HepG2 (cell line): Measurements from ENCODE around the gene NCDN. TPM values are rescaled to one million over a fixed set of nuclear protein-coding genes. Genes with fewer than 3 reads are reported as not detected.

ENCODE experiments used
- ATAC-seq: fragments of 200-7000 bp; cut with Tn5 transposase; 3 replicates; pipeline ENCODE4 v1.9.1; 2020; ENCODE audit warnings: mild to moderate bottlenecking, moderate library complexity
- BruUV-seq: library from RNA; stranded (reverse); fragments of 400-500 nt; replicated peaks from 2 replicates; lab custom pipeline; 2021; lab: Mats Ljungman, UMichigan
- CTCF ChIA-PET: fragments of 300-600 bp; formaldehyde crosslinking; extraction: SDS; loops from one replicate; lab custom pipeline; 2021; ENCODE audit warnings: low total read pairs, inconsistent platforms, low intra/inter-chr PET ratio; lab: Yijun Ruan, JAX
- POLR2A ChIA-PET: fragments of 350-600 bp; sonication (Branson Sonifier 250); formaldehyde crosslinking; loops from one replicate; lab custom pipeline; 2020; ENCODE audit warnings: antibody characterized with exemption, inconsistent platforms; lab: Yijun Ruan, JAX
- DNase-seq: peaks from one replicate; pipeline ENCODE4 v3.0.0-alpha.2; 2015; ENCODE audit warnings: low spot score
- FAIRE-seq: peaks from 3 replicates; lab custom pipeline; 2011; peaks lifted over from hg19 to GRCh38; lab: Jason Lieb, UNC
- H2AFZ ChIP-seq: one replicate; pipeline ENCODE4 v1.6.1; 2011; ENCODE audit warnings: low read length, inconsistent platforms
- H3K27ac ChIP-seq: fragments of 300-600 bp; 3 replicates; pipeline ENCODE4 v1.8.0; 2011; ENCODE audit warnings: mixed run types, mild to moderate bottlenecking, mixed read lengths, low read length, inconsistent platforms; ENCODE audit not compliant: insufficient read depth; ENCODE audit errors: extremely low read length
- H3K27me3 ChIP-seq, 2 experiments: fragments of 200-600 bp in 1 of 2; 2 replicates in 1 of 2; 3 replicates in 1 of 2; pipeline versions ENCODE4 v1.6.0 to v1.8.0; 2011; ENCODE audit warnings: low read length in 2 of 2, mild to moderate bottlenecking in 2 of 2, moderate library complexity in 2 of 2, inconsistent platforms in 1 of 2; ENCODE audit not compliant: insufficient read depth in 2 of 2, control insufficient read depth in 1 of 2
- H3K36me3 ChIP-seq, 2 experiments: fragments of 200-600 bp in 1 of 2; replicated peaks in 1 of 2; 2 replicates in 1 of 2; 3 replicates in 1 of 2; pipeline versions ENCODE4 v1.5.1 to v1.8.0; 2011; ENCODE audit warnings: low read length in 2 of 2, inconsistent platforms in 1 of 2; ENCODE audit not compliant: insufficient read depth in 2 of 2, control insufficient read depth in 1 of 2
- H3K4me1 ChIP-seq: 2 replicates; pipeline ENCODE4 v1.5.1; 2012; ENCODE audit warnings: low read length, inconsistent platforms; ENCODE audit not compliant: insufficient read depth
- H3K4me2 ChIP-seq: 2 replicates; pipeline ENCODE4 v1.6.0; 2011; ENCODE audit warnings: low read depth, low read length, inconsistent platforms
- H3K4me3 ChIP-seq, 3 experiments: fragments of 200-600 bp in 1 of 3; sonication (generic), shearing (Covaris generic) in 1 of 3; replicated peaks in 1 of 3; 2 replicates each; pipeline ENCODE4 v1.5.1; 2011 to 2016; ENCODE audit warnings: low read length in 3 of 3, inconsistent platforms in 2 of 3, low read depth in 2 of 3, mild to moderate bottlenecking in 2 of 3, control low read depth in 1 of 3, mixed read lengths in 1 of 3; ENCODE audit not compliant: insufficient read depth in 1 of 3
- H3K79me2 ChIP-seq: one replicate; pipeline ENCODE4 v1.6.1; 2011; ENCODE audit warnings: low read length, inconsistent platforms; ENCODE audit not compliant: insufficient read depth
- H3K9ac ChIP-seq: 2 replicates; pipeline ENCODE4 v1.6.0; 2011; ENCODE audit warnings: mild to moderate bottlenecking, low read depth, low read length, inconsistent platforms; ENCODE audit not compliant: insufficient read depth
- H3K9me3 ChIP-seq: 2 replicates; pipeline ENCODE4 v1.5.1; 2012; ENCODE audit warnings: mild to moderate bottlenecking, low read length
- H4K20me1 ChIP-seq: 2 replicates; pipeline ENCODE4 v1.6.0; 2011; ENCODE audit warnings: inconsistent platforms, mild to moderate bottlenecking, low read length, moderate library complexity; ENCODE audit not compliant: insufficient read depth
- BCL6 ChIP-seq: IDR thresholded peaks from 2 replicates; pipeline ENCODE4 v1.6.1; 2016; ENCODE audit warnings: missing genetic modification reagents, missing compliant biosample characterization
- CSRNP1 ChIP-seq: sonication (generic); formaldehyde crosslinking; IDR thresholded peaks from 2 replicates; pipeline ENCODE4 v1.8.1; 2023; ENCODE audit warnings: mild to moderate bottlenecking, missing genetic modification reagents
- KDM6A ChIP-seq: IDR thresholded peaks from 2 replicates; pipeline ENCODE4 v1.6.1; 2016; ENCODE audit warnings: low read depth
- NR2F2 ChIP-seq: IDR thresholded peaks from 2 replicates; pipeline ENCODE4 v1.6.1; 2012; ENCODE audit warnings: low read depth, inconsistent platforms, borderline replicate concordance
- PRDM4 ChIP-seq: sonication (generic); formaldehyde crosslinking; IDR thresholded peaks from 2 replicates; pipeline ENCODE4 v1.9.0; 2021; ENCODE audit warnings: missing genetic modification reagents, borderline replicate concordance
- THAP8 ChIP-seq: sonication (generic); formaldehyde crosslinking; IDR thresholded peaks from 2 replicates; pipeline ENCODE4 v1.5.1; 2020; ENCODE audit warnings: missing genetic modification reagents, mild to moderate bottlenecking, borderline replicate concordance
- ZNF354B ChIP-seq: sonication (generic); formaldehyde crosslinking; IDR thresholded peaks from 2 replicates; pipeline ENCODE4 v1.8.0; 2022; ENCODE audit warnings: mild to moderate bottlenecking, missing genetic modification reagents
- ZNF609 ChIP-seq: sonication (generic); formaldehyde crosslinking; IDR thresholded peaks from 2 replicates; pipeline ENCODE4 v1.4.0; 2020; ENCODE audit warnings: mild to moderate bottlenecking, missing genetic modification reagents, borderline replicate concordance
- WGBS: methylation state at CpG from one replicate; pipeline ENCODE4 v1.1.6; 2017; ENCODE audit warnings: low lambda C conversion rate; 5-methylcytosine and 5-hydroxymethylcytosine counted together
- in situ Hi-C: cut with HindIII; loops from 2 replicates; pipeline ENCODE4 v1.10.0; 2017; ENCODE audit warnings: low pct_unique_long_range_greater_than_20kb; ENCODE audit not compliant: extremely low pct_ligation_motif_present
- intact Hi-C: fragments of 100-400 bp; cut with micrococcal nuclease; formaldehyde crosslinking; loops from one replicate; pipeline ENCODE4 v1.10.0; 2022; ENCODE audit not compliant: unreplicated experiment
- polyA plus RNA-seq, 8 experiments: library from polyadenylated mRNA; depleted of rRNA in 3 of 8; stranded (reverse) in 7 of 8; unstranded in 1 of 8; fragments of >200 nt; fragmentation: Illumina TruSeq in 4 of 8; extraction: Trizol in 4 of 8; gene quantifications; 2 replicates each; pipeline versions ENCODE4 v1.2.1 to v1.2.3, GENCODE V29; 2011 to 2016; ENCODE audit warnings: low read depth in 4 of 8, missing spikeins in 1 of 8, mixed read lengths in 1 of 8; ENCODE audit not compliant: insufficient read depth in 1 of 8
- total RNA-seq, 5 experiments: library from RNA; depleted of rRNA; stranded (reverse); fragments of >200 nt; fragmentation: Illumina TruSeq; extraction: Trizol; gene quantifications; 2 replicates each; pipeline ENCODE4 v1.2.3, GENCODE V29; 2016; ENCODE audit warnings: low read depth in 1 of 5

Gene NCDN
- total and polyA plus RNA-seq, 2 of the 13 experiments (the other 11 are each of a cell fraction or from before 2014, with no cell fraction given) = 6.6 to 9.3 TPM

GRCh38 chr1:35561297-35561971, 3.8 kb downstream of the NCDN start:
- no peaks in the 10 kb centered on the region for H3K27me3 ChIP-seq
- ChIA-PET POLR2A (interaction anchor here (1.3 kb wide), 1 partner anchor 12 kb away, joined by 4 read pairs; the partner anchor contains the start of gene TFAP2E), CTCF (no interaction called here)
- no peak for ATAC-seq
- no peak for FAIRE-seq
- in situ Hi-C loops (loop anchor here (5.0 kb wide), 2 partner anchors 109 to 211 kb away; no protein-coding TSS in a partner anchor), intact Hi-C loops (no loop called here)
- H3K27ac ChIP-seq = no peak overlapping the region
- H3K4me2 ChIP-seq = no peak overlapping the region
- no peak for DNase-seq
- peaks cover 12% of the 10 kb centered on the region for H3K4me1 ChIP-seq
- no peak overlapping the region for H3K9ac ChIP-seq
- no peaks in the 10 kb centered on the region for H4K20me1 ChIP-seq
- no peaks in the 10 kb centered on the region for H3K9me3 ChIP-seq
- H3K36me3 ChIP-seq = peaks cover 7 to 18% of the 10 kb centered on the region in 2 experiments; a peak in 3 of 5 replicates
- no peaks in the 10 kb centered on the region for H3K79me2 ChIP-seq
- no peak overlapping the region for H2AFZ ChIP-seq
- WGBS = 92% methylated on average over 11 of the region's 11 CpGs
- TF ChIP-seq THAP8 (CRISPR knock-in tag) (no peak), KDM6A (CRISPR knock-in tag) (no peak), PRDM4 (no peak), ZNF354B (CRISPR knock-in tag) (no peak), BCL6 (CRISPR knock-in tag) (no peak), NR2F2 (no peak), ZNF609 (CRISPR knock-in tag) (no peak), CSRNP1 (CRISPR knock-in tag) (no peak)
- no TSS peak for BruUV-seq
- H3K4me3 ChIP-seq = no peak overlapping the region
